K562 treated with DMSO at 1 percent for 12 hours (cell line): Measurements from ENCODE around the gene CD177. TPM values are rescaled to one million over a fixed set of nuclear protein-coding genes. Genes with fewer than 3 reads are reported as not detected.

ENCODE experiments used
- total RNA-seq: library from RNA; unstranded; fragments of 300-600 nt; gene quantifications from 2 replicates; pipeline ENCODE4 v1.2.3, GENCODE V29; 2022; ENCODE audit not compliant: insufficient read depth

The CD177 gene
- not detected in 2 replicates for total RNA-seq

DNA sequence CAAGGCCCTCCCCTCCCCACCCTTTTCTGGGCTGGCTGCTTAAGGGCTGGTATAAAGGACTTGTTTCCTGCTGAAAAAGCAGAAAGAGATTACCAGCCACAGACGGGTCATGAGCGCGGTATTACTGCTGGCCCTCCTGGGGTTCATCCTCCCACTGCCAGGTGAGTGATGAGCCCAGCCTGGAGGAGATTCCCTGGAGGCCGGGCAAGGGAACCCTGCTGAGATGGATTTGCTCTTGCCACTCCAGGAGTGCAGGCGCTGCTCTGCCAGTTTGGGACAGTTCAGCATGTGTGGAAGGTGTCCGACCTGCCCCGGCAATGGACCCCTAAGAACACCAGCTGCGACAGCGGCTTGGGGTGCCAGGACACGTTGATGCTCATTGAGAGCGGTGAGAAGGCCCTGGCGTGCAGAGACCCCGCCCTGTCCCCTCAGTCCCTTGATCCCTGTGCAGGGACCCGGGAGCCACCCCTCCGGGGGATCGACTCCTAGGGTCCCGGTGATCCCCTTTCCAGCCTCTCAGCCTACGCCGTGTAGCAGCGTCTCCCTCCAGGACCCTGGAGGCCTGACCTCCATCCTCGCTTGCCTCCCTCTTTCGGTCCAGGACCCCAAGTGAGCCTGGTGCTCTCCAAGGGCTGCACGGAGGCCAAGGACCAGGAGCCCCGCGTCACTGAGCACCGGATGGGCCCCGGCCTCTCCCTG, at the start of gene CD177:
TSS of gene CD177 (plus strand) at position 81 of the 699 bp plus-strand sequence. CDS start at position 110, 29 bp downstream.

Other genes starting within 250 kb of the CD177 start
- gene PSG5, start 167.2 kb upstream of the CD177 start, total RNA-seq = not detected in 2 replicates
- not detected in 2 replicates for gene PSG4, start 148.0 kb upstream of the CD177 start, total RNA-seq
- not detected in 2 replicates for gene PSG9, start 84.2 kb upstream of the CD177 start, total RNA-seq
- 1.0 and 1.7 TPM in 2 replicates for gene TEX101, start 61.2 kb downstream of the CD177 start, total RNA-seq
- 0.86 and 1.5 TPM in 2 replicates for gene LYPD3, start 111.9 kb downstream of the CD177 start, total RNA-seq
- gene PHLDB3, start 151.1 kb downstream of the CD177 start, total RNA-seq = 15.2 and 18.9 TPM in 2 replicates
- 25.9 and 37.1 TPM in 2 replicates for gene ETHE1, start 173.5 kb downstream of the CD177 start, total RNA-seq
- gene ZNF575, start 179.5 kb downstream of the CD177 start, total RNA-seq = 1.9 TPM in 1 of 2 replicates, not detected in the other
- 33.6 and 58.9 TPM in 2 replicates for gene XRCC1, start 221.8 kb downstream of the CD177 start, total RNA-seq
- 2.2 and 4.5 TPM in 2 replicates for gene PINLYP, start 222.1 kb downstream of the CD177 start, total RNA-seq
- 3.6 and 7.0 TPM in 2 replicates for gene IRGQ, start 242.4 kb downstream of the CD177 start, total RNA-seq
- gene ZNF576, start 242.9 kb downstream of the CD177 start, total RNA-seq = 11.0 and 15.2 TPM in 2 replicates